ENCODE data around the gene CTAG1B. TPM values are rescaled to one million over a fixed set of nuclear protein-coding genes. Genes with fewer than 3 reads are reported as not detected.
"Not testable (repeated sequence)": the region's sequence is repeated elsewhere in the genome, so short reads cannot be mapped to it uniquely, and the experiment has no call there.

Gene CTAG1B
- total RNA-seq (2021; ENCODE audit: unreplicated experiment), result not detected
- polyA plus RNA-seq (2012), result not detected in 2 replicates
- Bru-seq, nascent RNA, result not detected
- not detected for BruChase-seq, experiment 1, labeled RNA remaining after a 6-hour chase
- not detected for BruChase-seq, experiment 2, labeled RNA remaining after a 2-hour chase
- long read RNA-seq, result 0 reads

DNA sequence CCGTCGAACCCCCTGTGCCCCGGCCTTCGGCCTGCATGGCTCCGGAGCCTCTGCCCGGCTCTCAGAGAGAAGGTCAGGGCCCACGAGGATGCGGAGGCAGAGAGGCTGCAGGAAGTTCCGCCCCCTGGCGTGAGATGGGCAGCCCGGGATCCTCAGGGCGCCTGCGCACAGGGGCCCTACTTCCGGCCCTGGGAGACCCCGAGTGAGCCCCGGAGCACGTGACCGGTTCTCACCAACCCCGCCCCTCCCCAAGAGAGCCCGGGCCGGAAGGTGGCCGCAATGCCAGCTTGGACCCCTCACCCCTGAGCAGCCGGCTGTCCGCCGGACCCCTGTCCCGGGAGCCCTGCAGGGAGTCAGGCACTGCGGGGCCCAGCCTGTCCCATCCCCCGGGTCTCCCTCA is at the start of gene CTAG1B:
Gene CTAG1B, minus strand, starts transcription at position 101 of the 400 bp plus-strand sequence. Its CDS starts 64 bp downstream, at position 37.
- H3K4me1 ChIP-seq (ENCODE audit: control insufficient read depth in 1 of 2, insufficient read depth in 2 of 2, low read length in 2 of 2); POLR2A ChIA-PET; H3K9me3 ChIP-seq (ENCODE audit: control insufficient read depth in 1 of 2, insufficient read depth in 1 of 2, low read depth in 1 of 2, low read length in 2 of 2); H3K9me2 ChIP-seq (ENCODE audit: insufficient read depth); H4K20me1 ChIP-seq (ENCODE audit: insufficient read depth); H3K4me2 ChIP-seq (ENCODE audit: low read length); H3K79me2 ChIP-seq (ENCODE audit: insufficient read depth, low read length); RAD21 ChIA-PET (ENCODE audit: low non-redundant PET in 1 of 2, low total read pairs in 2 of 2, uncharacterized antibody in 2 of 2, unreplicated experiment in 2 of 2); DNase-seq (ENCODE audit: low read depth, low spot score); H3K4me3 ChIP-seq (replicated peaks in 1 of 2; ENCODE audit: low read depth in 1 of 2, low read length in 2 of 2); H2AFZ ChIP-seq (ENCODE audit: low read depth, low read length, poor library complexity, severe bottlenecking); ATAC-seq; intact Hi-C loops (cut with micrococcal nuclease); CTCF ChIA-PET; BruUV-seq (replicated peaks); H3K9ac ChIP-seq (ENCODE audit: low read length); H3K27ac ChIP-seq (ENCODE audit: low read depth, low read length); H3K27me3 ChIP-seq (ENCODE audit: insufficient read depth, low read length); H3K36me3 ChIP-seq (ENCODE audit: control insufficient read depth in 1 of 2, insufficient read depth in 2 of 2, low read length in 2 of 2): not testable (repeated sequence)

DNA sequence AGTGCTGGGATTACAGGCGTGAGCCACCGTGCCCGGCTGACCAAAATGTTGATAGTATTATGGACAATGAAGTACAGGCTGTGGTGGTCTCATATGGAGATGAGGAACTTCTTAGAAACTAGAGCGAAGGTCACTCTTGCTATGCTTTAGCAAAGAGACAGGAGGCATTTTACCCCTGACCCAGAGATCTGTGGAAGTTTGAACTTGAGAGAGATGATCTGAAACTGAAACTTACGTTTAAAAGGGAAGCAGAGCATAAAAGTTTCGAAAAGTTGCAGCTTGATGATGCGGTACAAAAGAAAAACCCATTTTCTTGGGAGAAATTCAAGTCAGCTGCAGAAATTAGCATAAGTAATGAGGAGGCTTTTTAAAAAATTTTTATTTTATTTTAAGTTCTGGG is 42.8 kb upstream of the CTAG1B start:
- BruUV-seq (replicated peaks), result no TSS peak
- H3K27ac ChIP-seq (ENCODE audit: low read depth, low read length), result no peak overlapping the region
- H3K9me2 ChIP-seq (ENCODE audit: insufficient read depth), result no peaks in the 10 kb centered on the region
- H3K4me3 ChIP-seq (replicated peaks in 1 of 2; ENCODE audit: low read depth in 1 of 2, low read length in 2 of 2), result no peak overlapping the region
- H2AFZ ChIP-seq (ENCODE audit: low read depth, low read length, poor library complexity, severe bottlenecking), result no peak overlapping the region
- H3K79me2 ChIP-seq (ENCODE audit: insufficient read depth, low read length), result no peaks in the 10 kb centered on the region
- intact Hi-C loops (cut with micrococcal nuclease), result no loop called here
- no peak overlapping the region for H3K4me2 ChIP-seq (ENCODE audit: low read length)
- no peaks in the 10 kb centered on the region for H3K9me3 ChIP-seq (ENCODE audit: control insufficient read depth in 1 of 2, insufficient read depth in 1 of 2, low read depth in 1 of 2, low read length in 2 of 2)
- ChIA-PET RAD21 (ENCODE audit: low non-redundant PET in 1 of 2, low total read pairs in 2 of 2, uncharacterized antibody in 2 of 2, unreplicated experiment in 2 of 2) (no interaction called here), CTCF (no interaction called here), POLR2A (no interaction called here)
- H3K27me3 ChIP-seq (ENCODE audit: insufficient read depth, low read length), result no peaks in the 10 kb centered on the region
- DNase-seq (ENCODE audit: low read depth, low spot score), result no peak
- H3K4me1 ChIP-seq (ENCODE audit: control insufficient read depth in 1 of 2, insufficient read depth in 2 of 2, low read length in 2 of 2), result no peaks in the 10 kb centered on the region
- H3K36me3 ChIP-seq (ENCODE audit: control insufficient read depth in 1 of 2, insufficient read depth in 2 of 2, low read length in 2 of 2), result no peaks in the 10 kb centered on the region
- no peak for ATAC-seq
- no peaks in the 10 kb centered on the region for H4K20me1 ChIP-seq (ENCODE audit: insufficient read depth)
- no peak overlapping the region for H3K9ac ChIP-seq (ENCODE audit: low read length)
- no peak for TF ChIP-seq SIN3A (IDR thresholded peaks at IDR 0.05; ENCODE audit: low read depth)
- no peak for TF ChIP-seq ELF1 (IDR thresholded peaks at IDR 0.05; ENCODE audit: borderline replicate concordance, low read depth)
- TF ChIP-seq, protein P1, sequence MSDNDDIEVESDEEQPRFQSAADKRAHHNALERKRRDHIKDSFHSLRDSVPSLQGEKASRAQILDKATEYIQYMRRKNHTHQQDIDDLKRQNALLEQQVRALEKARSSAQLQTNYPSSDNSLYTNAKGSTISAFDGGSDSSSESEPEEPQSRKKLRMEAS (IDR thresholded peaks at IDR 0.05), result no peak
- no peak for TF ChIP-seq TCF7L2 (IDR thresholded peaks at IDR 0.05; ENCODE audit: borderline replicate concordance, extremely low read depth, insufficient read depth, insufficient read length)
- TF ChIP-seq EGR1 (IDR thresholded peaks at IDR 0.05; ENCODE audit: low read depth), result no peak
- TF ChIP-seq CBX3 (IDR thresholded peaks at IDR 0.05; ENCODE audit: low read depth), result no peak
- no peak for TF ChIP-seq EZH2phosphoT487 (IDR thresholded peaks at IDR 0.05; ENCODE audit: borderline replicate concordance)
- TF ChIP-seq, protein P2, sequence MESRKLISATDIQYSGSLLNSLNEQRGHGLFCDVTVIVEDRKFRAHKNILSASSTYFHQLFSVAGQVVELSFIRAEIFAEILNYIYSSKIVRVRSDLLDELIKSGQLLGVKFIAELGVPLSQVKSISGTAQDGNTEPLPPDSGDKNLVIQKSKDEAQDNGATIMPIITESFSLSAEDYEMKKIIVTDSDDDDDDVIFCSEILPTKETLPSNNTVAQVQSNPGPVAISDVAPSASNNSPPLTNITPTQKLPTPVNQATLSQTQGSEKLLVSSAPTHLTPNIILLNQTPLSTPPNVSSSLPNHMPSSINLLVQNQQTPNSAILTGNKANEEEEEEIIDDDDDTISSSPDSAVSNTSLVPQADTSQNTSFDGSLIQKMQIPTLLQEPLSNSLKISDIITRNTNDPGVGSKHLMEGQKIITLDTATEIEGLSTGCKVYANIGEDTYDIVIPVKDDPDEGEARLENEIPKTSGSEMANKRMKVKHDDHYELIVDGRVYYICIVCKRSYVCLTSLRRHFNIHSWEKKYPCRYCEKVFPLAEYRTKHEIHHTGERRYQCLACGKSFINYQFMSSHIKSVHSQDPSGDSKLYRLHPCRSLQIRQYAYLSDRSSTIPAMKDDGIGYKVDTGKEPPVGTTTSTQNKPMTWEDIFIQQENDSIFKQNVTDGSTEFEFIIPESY (IDR thresholded peaks at IDR 0.05; ENCODE audit: extremely low read depth, insufficient replicate concordance, low read length), result no peak
- TF ChIP-seq, protein P3, sequence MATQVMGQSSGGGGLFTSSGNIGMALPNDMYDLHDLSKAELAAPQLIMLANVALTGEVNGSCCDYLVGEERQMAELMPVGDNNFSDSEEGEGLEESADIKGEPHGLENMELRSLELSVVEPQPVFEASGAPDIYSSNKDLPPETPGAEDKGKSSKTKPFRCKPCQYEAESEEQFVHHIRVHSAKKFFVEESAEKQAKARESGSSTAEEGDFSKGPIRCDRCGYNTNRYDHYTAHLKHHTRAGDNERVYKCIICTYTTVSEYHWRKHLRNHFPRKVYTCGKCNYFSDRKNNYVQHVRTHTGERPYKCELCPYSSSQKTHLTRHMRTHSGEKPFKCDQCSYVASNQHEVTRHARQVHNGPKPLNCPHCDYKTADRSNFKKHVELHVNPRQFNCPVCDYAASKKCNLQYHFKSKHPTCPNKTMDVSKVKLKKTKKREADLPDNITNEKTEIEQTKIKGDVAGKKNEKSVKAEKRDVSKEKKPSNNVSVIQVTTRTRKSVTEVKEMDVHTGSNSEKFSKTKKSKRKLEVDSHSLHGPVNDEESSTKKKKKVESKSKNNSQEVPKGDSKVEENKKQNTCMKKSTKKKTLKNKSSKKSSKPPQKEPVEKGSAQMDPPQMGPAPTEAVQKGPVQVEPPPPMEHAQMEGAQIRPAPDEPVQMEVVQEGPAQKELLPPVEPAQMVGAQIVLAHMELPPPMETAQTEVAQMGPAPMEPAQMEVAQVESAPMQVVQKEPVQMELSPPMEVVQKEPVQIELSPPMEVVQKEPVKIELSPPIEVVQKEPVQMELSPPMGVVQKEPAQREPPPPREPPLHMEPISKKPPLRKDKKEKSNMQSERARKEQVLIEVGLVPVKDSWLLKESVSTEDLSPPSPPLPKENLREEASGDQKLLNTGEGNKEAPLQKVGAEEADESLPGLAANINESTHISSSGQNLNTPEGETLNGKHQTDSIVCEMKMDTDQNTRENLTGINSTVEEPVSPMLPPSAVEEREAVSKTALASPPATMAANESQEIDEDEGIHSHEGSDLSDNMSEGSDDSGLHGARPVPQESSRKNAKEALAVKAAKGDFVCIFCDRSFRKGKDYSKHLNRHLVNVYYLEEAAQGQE (IDR thresholded peaks at IDR 0.05; ENCODE audit: low read depth), result no peak
- TF ChIP-seq, protein P4, sequence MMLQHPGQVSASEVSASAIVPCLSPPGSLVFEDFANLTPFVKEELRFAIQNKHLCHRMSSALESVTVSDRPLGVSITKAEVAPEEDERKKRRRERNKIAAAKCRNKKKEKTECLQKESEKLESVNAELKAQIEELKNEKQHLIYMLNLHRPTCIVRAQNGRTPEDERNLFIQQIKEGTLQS (IDR thresholded peaks at IDR 0.05), result no peak
- no peak for TF ChIP-seq YY1 (IDR thresholded peaks at IDR 0.05; ENCODE audit: extremely low read depth, insufficient replicate concordance, low read depth, low read length)
- TF ChIP-seq EZH2 (IDR thresholded peaks at IDR 0.05), result no peak
- no peak for TF ChIP-seq SRF (IDR thresholded peaks at IDR 0.05; ENCODE audit: low read depth)
- TF ChIP-seq RAD21 (IDR thresholded peaks at IDR 0.05; ENCODE audit: low read depth), result no peak
- no peak for TF ChIP-seq FOSL1 (IDR thresholded peaks at IDR 0.05; ENCODE audit: low read depth)
- no peak for TF ChIP-seq JUND (IDR thresholded peaks at IDR 0.05)
